Gastroesophageal sphincter (tissue), 4 donors: ENCODE data around the gene SCGB3A2. TPM values are rescaled to one million over a fixed set of nuclear protein-coding genes. Genes with fewer than 3 reads are reported as not detected.

Source experiments
- ATAC-seq: fragments of 150-250 bp; one replicate; pipeline ENCODE4 v1.9.1; 2016; ENCODE audit warnings: mild to moderate bottlenecking, moderate library complexity
- H3K27ac ChIP-seq, 4 donors: fragments of 200-600 bp; sonication (generic) in 3 of 4; 1 replicate in 3 of 4; 2 replicates in 1 of 4; pipeline ENCODE4 v1.5.1; 2016 to 2019
- H3K27me3 ChIP-seq: fragments of 200-600 bp; sonication (generic); one replicate; pipeline ENCODE4 v1.5.1; 2019
- H3K36me3 ChIP-seq, 2 donors: fragments of 200-600 bp; sonication (generic); one replicate each; pipeline ENCODE4 v1.5.1; 2019; ENCODE audit warnings: control low read depth in 1 of 2
- H3K4me1 ChIP-seq, 3 donors: fragments of 200-600 bp; sonication (generic); 1 replicate in 2 of 3; 2 replicates in 1 of 3; pipeline ENCODE4 v1.5.1; 2016 to 2019; ENCODE audit warnings: control low read depth in 2 of 3
- H3K4me3 ChIP-seq, 2 donors: fragments of 200-600 bp; sonication (generic); one replicate each; pipeline ENCODE4 v1.5.1; 2019; ENCODE audit warnings: mild to moderate bottlenecking in 1 of 2, moderate library complexity in 1 of 2
- H3K9me3 ChIP-seq, 3 donors: fragments of 200-600 bp; sonication (generic); one replicate each; pipeline ENCODE4 v1.5.1; 2017 to 2019; ENCODE audit warnings: control low read depth in 2 of 3
- EP300 ChIP-seq: sonication (generic); formaldehyde crosslinking; IDR thresholded peaks from one replicate; pipeline ENCODE4 v1.6.1; 2017; ENCODE audit warnings: antibody characterized with exemption, mild to moderate bottlenecking
- POLR2A ChIP-seq, 2 donors: fragments of 450-650 bp; IDR thresholded peaks; one replicate each; pipeline ENCODE4 v1.6.1; 2017; ENCODE audit warnings: antibody characterized with exemption in 2 of 2, mild to moderate bottlenecking in 2 of 2, moderate library complexity in 1 of 2
- POLR2AphosphoS5 ChIP-seq: sonication (generic); formaldehyde crosslinking; IDR thresholded peaks from one replicate; pipeline ENCODE4 v1.6.1; 2017; ENCODE audit warnings: antibody characterized with exemption
- WGBS, 2 donors: methylation state at CpG; one replicate each; pipeline ENCODE4 v1.1.5; 2018; ENCODE audit warnings: low coverage in 1 of 2; 5-methylcytosine and 5-hydroxymethylcytosine counted together
- total RNA-seq, 4 donors: library from RNA; depleted of rRNA; stranded (reverse); fragments of >200 nt; gene quantifications; one replicate each; pipeline ENCODE4 v1.1.0, GENCODE V29; 2016
- TF ChIP-seq, protein P1 (sequence below), 4 experiments: fragments of 200-600 bp in 2 of 4; fragments of 450-650 bp in 2 of 4; sonication (generic) in 1 of 4; IDR thresholded peaks; one replicate each; pipeline ENCODE4 v1.5.1; 2017 to 2019; ENCODE audit warnings: antibody characterized with exemption in 4 of 4, mild to moderate bottlenecking in 2 of 4, moderate library complexity in 2 of 4

SCGB3A2 gene
- total RNA-seq, 4 donors from 2014 or later: not detected

DNA sequence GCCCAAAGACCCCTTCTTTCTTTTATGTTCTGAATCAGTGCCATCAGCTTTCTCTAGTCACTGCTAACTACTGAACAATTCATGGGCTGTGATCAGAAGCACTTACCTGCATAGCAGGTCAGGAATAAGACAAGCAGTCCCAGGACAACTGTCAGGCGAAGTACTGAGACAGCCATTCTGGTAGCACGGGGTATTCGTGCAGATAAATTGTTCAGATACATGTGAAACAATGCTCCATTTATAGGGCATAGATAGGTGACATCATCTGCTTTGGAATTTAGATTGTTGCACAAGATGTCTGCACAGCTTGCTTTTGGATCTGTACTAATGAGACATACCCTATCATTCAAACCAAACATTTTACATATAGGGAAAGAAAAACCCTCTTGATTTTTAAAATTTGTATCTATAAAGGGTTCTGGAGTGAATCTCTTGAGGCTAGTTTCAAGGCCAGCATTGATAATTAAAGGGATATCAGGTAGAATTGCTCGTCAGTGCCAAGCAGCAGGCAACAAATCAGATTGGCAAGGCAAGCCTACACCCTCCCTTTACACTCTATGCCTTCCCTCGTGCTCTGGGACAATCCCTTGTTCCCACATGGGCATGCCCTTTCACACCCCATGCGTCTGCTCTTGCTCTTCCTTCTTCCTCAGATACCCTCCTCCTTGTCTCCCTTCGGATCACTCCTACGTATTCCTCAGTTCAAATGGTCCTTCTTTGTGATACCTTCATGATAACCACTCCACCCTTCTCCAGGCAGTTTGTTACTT, 28.0 kb downstream of the SCGB3A2 start, which contains the start of gene C5orf46:
TSS of gene C5orf46 (minus strand) at position 213 of the 770 bp plus-strand sequence. CDS start at position 176, 37 bp downstream.
- TF ChIP-seq EP300: no peak
- TF ChIP-seq POLR2AphosphoS5: no peak
- TF ChIP-seq POLR2A (IDR thresholded peaks at IDR 0.05): no peak
- TF ChIP-seq, protein P1, sequence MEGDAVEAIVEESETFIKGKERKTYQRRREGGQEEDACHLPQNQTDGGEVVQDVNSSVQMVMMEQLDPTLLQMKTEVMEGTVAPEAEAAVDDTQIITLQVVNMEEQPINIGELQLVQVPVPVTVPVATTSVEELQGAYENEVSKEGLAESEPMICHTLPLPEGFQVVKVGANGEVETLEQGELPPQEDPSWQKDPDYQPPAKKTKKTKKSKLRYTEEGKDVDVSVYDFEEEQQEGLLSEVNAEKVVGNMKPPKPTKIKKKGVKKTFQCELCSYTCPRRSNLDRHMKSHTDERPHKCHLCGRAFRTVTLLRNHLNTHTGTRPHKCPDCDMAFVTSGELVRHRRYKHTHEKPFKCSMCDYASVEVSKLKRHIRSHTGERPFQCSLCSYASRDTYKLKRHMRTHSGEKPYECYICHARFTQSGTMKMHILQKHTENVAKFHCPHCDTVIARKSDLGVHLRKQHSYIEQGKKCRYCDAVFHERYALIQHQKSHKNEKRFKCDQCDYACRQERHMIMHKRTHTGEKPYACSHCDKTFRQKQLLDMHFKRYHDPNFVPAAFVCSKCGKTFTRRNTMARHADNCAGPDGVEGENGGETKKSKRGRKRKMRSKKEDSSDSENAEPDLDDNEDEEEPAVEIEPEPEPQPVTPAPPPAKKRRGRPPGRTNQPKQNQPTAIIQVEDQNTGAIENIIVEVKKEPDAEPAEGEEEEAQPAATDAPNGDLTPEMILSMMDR (IDR thresholded peaks at IDR 0.05): no peak
- Histone ChIP-seq H3K27me3 (no peaks in the 10 kb centered on the region), H3K27ac (no peak within 1 kb of the TSS), H3K4me3 (no peak within 1 kb of the TSS), H3K9me3 (no peaks in the 10 kb centered on the region), H3K36me3 (no peaks in the 10 kb centered on the region), H3K4me1 (no peaks in the 10 kb centered on the region)
- 74 to 77% methylated on average over 4 to 7 of the region's 8 CpGs for WGBS, 2 donors
- ATAC-seq: no peak

GRCh38 chr5:147911427-147911826, 32.9 kb downstream of the SCGB3A2 start:
- WGBS, 2 donors: 53 to 67% methylated on average over 6 of the region's 6 CpGs
- Histone ChIP-seq H3K9me3 (no peaks in the 10 kb centered on the region), H3K27me3 (no peaks in the 10 kb centered on the region), H3K36me3 (no peaks in the 10 kb centered on the region), H3K4me1 (no peaks in the 10 kb centered on the region), H3K27ac (no peak overlapping the region), H3K4me3 (no peak overlapping the region)
- ATAC-seq: no peak
- TF ChIP-seq POLR2AphosphoS5 (no peak), POLR2A (IDR thresholded peaks at IDR 0.05) (no peak), EP300 (no peak)
- TF ChIP-seq, protein P1 (IDR thresholded peaks at IDR 0.05): no peak

DNA sequence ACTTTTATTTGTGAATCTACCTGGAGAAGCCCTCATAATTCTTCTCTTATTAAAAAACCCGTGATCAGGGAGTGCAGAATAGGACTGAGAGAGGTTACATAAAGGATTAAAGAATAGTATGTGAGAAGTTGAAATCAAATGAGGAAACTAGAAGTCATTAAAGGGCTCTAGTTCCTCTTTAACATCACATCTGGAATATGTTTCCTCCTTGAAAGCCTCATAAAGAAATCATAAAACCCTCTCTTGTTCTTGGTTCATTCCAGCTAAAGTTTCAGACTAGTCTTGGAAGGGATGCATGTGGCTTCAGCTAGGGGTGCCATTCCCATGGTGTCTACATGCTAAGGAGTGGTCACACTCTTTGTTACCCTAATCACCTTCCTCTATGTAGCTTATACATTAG, 33.5 kb downstream of the SCGB3A2 start:
- Histone ChIP-seq H3K27ac (no peak overlapping the region), H3K36me3 (no peaks in the 10 kb centered on the region), H3K4me3 (no peak overlapping the region), H3K27me3 (no peaks in the 10 kb centered on the region), H3K4me1 (no peaks in the 10 kb centered on the region), H3K9me3 (no peaks in the 10 kb centered on the region)
- no peak for ATAC-seq
- TF ChIP-seq POLR2A (IDR thresholded peaks at IDR 0.05): no peak
- TF ChIP-seq POLR2AphosphoS5: no peak
- TF ChIP-seq, protein P1 (IDR thresholded peaks at IDR 0.05): no peak
- TF ChIP-seq EP300: no peak
- WGBS, 2 donors: 42 to 69% methylated on average over 1 of the region's 1 CpG

GRCh38 chr5:147913786-147914185, 35.3 kb downstream of the SCGB3A2 start:
- Histone ChIP-seq H3K9me3 (no peaks in the 10 kb centered on the region), H3K36me3 (no peaks in the 10 kb centered on the region), H3K4me3 (no peak overlapping the region), H3K4me1 (no peaks in the 10 kb centered on the region), H3K27ac (no peak overlapping the region), H3K27me3 (no peaks in the 10 kb centered on the region)
- WGBS, 2 donors: 76 to 78% methylated on average over 3 of the region's 3 CpGs
- ATAC-seq: no peak
- no peak for TF ChIP-seq POLR2A (IDR thresholded peaks at IDR 0.05)
- TF ChIP-seq, protein P1 (IDR thresholded peaks at IDR 0.05): no peak

- no peak for ATAC-seq
- H3K27me3 ChIP-seq: no peaks in the 10 kb centered on the region
- H3K9me3 ChIP-seq: no peaks in the 10 kb centered on the region
- no peaks in the 10 kb centered on the region for H3K4me1 ChIP-seq
- no peak overlapping the region for H3K27ac ChIP-seq
- no peak overlapping the region for H3K4me3 ChIP-seq
- H3K36me3 ChIP-seq: no peaks in the 10 kb centered on the region
- WGBS, 2 donors: 16 to 55% methylated on average over 2 of the region's 2 CpGs
- TF ChIP-seq POLR2A (IDR thresholded peaks at IDR 0.05) (no peak), EP300 (no peak), POLR2AphosphoS5 (no peak)
- TF ChIP-seq, protein P1 (IDR thresholded peaks at IDR 0.05): no peak
These were observed 39.7 kb downstream of the SCGB3A2 start for GRCh38 chr5:147918101-147918685.
